Posterior cingulate gyrus (tissue), 11 donors: Measurements from ENCODE around the gene RAD51D.
"Not testable (repeated sequence)": the region's sequence is repeated elsewhere in the genome, so short reads cannot be mapped to it uniquely, and the experiment has no call there.

Experiments
- DNase-seq, 10 donors: peaks; one replicate each; pipeline versions ENCODE4 v3.0.0 to v3.0.0-alpha.2; 2020 to 2021; ENCODE audit warnings: mixed read lengths in 3 of 10
- intact Hi-C: fragments of 100-400 bp; cut with DNase I; formaldehyde crosslinking; loops from one replicate; pipeline ENCODE4 v1.15.1; 2023

The RAD51D gene

DNA sequence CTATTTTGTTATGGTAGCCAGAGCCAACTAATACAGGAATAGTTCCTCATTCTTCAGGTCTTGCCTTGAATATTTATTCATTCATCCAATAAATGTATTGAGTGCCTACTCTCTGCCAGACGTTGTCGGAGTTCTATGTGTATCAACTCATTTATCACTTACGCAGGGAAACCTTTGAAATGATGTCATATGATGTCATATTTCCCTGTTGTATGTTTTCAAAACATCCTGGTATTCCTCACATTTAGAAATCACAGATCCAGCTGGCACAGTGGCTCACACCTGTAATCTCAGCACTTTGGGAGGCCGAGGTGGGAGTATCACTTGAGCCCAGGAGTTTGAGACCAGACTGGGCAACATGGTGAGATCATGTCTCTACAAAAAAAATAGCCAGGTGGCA lies 25.2 kb upstream of the RAD51D start:
- DNase-seq = peak in 1 of 10 donors; percentile 14
- intact Hi-C loops = loop anchor here (10.0 kb wide), 1 partner anchor 430 kb away; the partner anchor contains the start of gene PEX12

DNA sequence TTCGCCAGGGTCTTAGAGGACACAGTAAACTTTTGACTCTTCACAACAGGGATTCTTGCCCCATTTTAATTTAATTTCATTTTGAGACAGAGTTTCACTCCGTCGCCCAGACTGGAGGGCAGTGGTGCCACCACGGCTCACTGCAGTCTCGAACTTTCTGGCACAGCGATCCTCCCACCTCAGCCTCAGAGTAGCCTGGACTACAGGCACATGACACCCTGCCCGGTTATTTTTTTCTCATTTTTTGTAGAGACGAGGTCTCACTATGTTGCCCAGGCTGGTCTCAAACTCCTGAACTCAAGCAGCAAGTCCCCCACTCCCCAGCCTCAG lies 22.8 kb upstream of the RAD51D start:
- intact Hi-C loops = loop anchor here (10.0 kb wide), 1 partner anchor 432 kb away; the partner anchor contains the start of gene PEX12
- DNase-seq = no peak

DNA sequence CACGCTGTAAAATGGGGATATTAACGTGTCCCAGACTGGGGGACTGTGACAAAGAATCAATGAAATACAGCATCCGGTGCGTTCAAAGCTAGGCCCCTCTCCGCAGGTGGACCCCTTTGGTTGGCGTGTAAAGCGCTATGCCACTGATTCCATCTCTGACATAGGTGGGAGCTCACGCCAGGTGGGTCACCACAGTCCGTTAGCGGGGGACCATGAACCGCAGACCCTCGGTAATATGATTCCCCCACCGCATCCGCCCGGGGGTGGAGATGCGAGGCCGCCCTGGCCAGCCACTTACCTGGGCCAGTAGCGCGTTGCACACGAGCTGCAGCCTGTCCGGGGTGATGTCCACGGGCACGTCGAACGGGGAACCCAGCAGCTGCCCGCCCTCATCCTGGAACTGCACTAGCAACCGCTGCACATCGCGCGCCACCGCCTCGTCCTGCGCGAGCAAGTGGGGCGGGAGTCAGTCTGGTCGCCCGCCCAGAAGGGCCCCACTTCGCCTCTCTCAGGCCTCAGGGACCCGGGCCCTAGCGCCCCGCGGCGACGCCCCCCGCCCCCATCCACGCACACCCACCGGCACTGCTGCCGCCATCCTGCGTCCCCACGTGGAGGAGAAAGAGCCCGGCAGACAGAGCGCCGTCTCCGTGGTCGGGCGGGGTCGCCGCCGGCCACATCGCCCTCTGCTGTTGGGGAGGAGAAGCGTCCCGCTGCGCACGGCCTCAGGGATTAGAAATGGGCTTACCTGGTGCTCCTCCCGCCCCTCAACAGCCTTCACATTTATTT lies 22.2 kb upstream of the RAD51D start, which contains the start of gene NLE1:
Gene NLE1 (minus strand): TSS at position 623 of the 786 bp plus-strand sequence. CDS start 28 bp downstream, at position 595.
- intact Hi-C loops = loop anchor here (10.0 kb wide), 1 partner anchor 433 kb away; the partner anchor contains the start of gene PEX12
- peak; percentile 74 to 97 (median 86) for DNase-seq

DNA sequence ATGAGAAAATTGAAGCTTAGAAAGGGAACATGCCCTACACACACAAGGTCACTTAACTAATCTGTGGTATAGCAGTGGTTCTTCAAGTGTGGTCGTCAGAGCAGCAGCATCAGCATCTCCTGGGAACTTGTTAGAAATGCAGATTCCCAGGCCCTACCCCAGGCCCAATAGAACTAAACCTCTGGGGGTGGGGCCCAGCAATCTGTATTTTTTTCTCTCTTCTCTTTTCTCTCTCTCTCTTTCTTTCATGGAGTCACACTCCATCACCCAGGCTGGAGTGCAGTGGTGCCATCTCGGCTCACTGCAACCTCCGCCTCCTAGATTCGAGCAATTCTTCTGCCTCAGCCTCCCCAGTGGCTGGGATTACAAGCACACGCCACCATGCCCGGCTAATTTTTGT lies 18.6 kb upstream of the RAD51D start:
- no peak for DNase-seq
- intact Hi-C loops = no loop called here

DNA sequence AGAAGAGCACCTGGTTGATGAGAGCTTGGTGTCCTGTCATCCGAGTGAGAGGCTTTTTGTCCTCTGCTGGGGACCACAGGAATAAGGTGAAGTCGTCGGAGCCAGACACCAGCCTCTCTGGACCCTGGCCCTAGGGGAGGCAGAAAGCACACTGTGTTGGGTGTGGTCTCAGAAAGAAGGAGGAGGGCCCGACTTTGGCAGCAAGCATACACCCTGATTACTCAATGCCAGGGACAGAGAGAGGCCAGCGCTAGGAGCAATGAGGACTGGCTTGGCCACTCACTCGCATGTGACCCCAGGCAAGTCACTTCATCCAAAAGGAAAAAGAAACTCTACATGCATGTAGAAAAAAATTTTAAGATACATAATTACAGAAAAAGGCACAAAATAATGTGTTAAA lies 15.7 kb upstream of the RAD51D start:
- peak in 1 of 10 donors; percentile 58 for DNase-seq
- intact Hi-C loops = no loop called here

DNA sequence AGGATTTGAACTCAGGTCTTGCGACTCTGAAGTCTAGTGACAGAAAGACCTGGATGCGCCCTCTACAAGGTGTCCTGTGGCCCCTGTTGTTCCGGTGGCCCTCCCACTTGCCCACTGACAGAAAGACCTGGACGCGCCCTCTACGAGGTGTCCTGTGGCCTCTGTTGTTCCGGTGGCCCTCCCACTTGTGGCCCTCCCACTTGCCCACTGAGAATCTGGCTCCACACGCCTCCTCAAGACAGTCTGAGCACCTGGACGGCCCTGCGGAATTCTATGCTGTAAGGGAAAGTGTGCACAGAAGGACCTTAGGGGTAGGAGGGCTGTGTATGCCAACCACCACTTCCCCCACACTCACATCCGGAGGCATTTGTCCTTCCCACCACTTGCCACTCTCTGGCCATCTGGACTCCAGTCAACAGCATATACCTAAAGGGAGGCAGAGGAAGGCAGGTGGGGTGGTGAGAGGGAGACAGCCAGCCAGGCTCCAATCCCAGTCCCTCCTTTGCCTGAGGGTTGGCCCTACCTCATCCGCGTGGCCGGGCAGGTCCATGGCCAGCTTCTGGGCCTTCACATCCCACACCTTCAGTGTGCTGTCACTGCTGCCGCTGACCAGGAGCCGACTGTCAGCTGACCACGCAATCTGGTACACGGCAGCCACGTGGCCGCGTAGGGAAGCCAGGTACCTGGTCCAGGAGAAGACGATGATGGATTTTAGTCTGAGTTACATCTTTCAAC lies 13.3 kb upstream of the RAD51D start:
- intact Hi-C loops = no loop called here
- DNase-seq = peak in 1 of 10 donors; percentile 70

DNA sequence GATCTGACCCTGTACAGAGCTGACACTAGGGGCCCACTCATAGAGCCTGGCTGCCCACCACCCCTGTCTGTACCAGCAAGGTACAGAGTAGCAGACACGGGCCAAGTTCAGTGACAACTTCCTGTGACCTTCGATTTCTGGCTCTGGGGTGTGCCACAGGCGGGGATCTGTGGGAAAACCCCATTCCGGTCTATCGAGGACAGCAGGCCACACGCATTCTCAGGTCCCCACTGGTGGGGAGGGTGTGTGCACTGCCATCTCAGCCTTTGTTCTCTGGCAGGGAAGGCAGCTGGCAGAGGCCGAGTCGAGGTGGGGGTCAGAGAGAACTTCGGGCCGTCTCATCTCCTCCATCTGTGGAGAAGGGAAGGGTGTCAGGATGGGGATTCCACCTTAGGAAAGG lies 12.4 kb upstream of the RAD51D start:
- DNase-seq = peak in 1 of 10 donors; percentile 40
- intact Hi-C loops = no loop called here

DNA sequence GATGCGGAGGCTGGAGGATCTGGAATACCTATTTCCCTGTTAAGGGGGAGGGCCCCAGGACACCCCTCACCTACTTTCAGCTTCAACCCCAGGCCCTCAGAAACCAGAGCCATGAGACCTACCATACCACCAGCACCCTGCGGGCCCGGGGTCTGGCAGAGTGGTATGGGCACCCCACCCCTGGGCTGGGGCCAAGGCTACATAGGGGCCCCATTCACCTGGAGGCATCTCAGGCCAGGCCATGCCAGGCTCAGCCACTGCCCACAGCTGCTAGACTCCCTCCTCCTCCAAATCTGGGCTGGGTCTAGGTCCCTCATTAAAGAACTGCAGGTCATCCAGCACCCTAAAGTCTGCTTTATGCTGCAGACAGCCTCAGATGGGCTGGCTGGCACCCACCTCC lies 10.7 kb upstream of the RAD51D start:
- DNase-seq = peak in 1 of 10 donors; percentile 39

DNA sequence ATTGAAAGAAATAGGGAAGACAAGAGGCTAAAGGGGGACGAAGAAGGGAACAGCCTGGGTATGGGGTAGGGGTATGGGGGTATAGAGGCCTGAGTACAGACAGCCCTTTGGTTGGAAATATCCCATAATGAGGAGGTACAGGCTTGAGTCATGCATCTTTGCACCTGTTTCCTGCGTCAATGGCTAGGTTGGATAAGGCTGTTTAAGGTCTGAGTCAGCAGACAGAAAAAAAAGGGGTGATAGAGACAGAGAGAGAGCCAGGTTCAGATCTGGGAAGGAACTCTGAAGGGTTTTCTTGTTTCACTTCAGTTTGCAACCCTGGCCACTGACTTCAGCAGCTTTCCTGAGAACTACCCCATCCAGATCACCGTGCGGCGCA lies 10.3 kb upstream of the RAD51D start:
- DNase-seq = peak in 1 of 10 donors; percentile 4
- intact Hi-C loops = no loop called here

More for the DNA sequence above, 10.7 kb upstream of the RAD51D start:
- intact Hi-C loops = no loop called here

DNA sequence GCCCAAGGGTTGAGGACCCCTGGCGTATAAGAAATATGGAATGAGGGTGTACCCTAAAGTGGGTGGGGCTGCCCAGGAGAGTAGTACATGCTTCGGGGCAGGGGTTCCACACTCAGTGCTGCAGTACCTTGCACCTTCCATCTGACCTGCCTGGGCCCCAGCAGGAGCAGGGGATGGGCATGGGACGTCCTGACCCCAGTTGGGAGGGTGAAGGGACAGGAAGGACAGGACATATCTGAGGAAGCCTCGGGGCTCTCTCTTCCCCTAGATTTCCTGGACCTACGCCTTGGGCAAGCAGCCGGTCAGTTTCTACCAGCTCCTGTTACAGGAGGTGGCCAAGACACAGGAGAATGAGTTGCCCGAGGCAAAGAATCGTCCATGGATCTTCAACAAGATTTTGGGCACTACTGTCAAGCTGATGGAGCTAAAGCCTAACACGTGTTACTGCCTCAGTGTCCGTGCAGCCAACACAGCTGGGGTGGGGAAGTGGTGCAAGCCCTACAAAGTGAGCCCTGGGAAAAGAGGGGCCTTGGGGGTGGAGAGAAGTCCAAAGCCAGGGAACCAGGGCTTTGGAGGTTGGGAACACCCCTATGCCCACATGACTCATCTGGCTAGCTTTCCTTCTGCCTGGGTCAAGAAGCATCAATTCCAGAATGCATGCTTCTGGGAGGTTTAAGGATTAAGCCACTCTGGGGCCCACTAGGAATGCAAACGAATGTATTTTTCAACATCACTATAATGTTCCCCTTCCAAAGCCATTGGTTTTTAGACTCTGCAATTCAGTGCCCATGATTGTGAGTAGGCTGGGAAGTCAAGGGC lies 9.7 kb upstream of the RAD51D start:
- intact Hi-C loops = no loop called here
- peak in 1 of 10 donors; percentile 32 for DNase-seq

DNA sequence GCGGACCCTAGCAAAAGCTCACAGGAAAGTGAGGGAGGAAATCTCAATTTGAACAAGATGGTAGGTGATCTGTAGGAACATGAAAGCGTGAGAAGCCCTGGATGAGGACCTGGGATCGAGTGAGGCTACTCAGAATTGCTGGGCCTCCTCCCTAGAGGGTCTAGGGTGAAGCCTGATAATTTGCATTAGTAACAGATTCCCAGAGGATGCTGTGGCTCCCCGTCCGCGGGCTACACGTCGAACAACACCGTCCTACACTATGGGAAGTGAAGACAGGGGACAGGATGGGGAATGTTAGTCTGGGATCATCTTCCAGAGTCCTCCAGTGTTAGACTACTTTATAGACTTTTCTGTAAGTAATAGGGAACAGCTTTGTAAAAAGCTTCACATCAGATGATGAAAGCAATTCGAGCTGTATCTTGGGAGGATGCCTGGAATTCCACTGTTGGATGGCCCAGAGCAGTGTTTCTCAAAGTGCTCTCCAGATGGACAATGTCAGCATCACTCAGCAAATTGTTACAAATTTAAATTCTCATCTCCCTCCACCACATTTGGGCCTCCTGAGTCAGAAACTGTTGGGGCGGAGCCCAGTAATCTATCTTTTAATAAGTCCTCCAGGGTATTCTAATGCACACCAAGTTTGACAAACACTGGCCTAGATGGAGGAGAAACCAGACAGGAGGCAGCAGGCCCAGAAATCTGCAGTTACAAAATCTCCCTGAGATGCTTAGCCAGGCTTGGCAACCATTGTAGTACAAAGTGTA lies 8.3 kb upstream of the RAD51D start:
- peak in 1 of 10 donors; percentile 9 for DNase-seq
- intact Hi-C loops = no loop called here

DNA sequence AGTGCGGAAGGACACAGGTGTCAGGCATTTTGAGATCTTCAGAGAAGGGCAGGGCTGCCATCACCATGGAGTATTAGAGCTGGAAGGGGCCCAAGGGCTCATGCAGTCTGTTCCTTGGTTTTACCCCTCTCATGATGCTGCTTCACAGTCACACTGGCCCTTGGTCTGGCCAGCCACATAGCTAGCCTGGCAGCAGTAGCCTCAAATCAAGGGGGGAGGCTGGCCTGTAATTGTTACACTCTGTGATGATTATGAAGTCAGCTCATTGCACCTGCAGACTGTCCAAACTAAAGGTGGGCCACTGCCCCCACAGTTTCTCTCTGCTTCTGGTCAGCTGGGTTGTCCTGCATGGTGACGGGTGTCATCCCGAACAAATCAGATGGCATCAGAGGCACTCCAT lies 1.7 kb upstream of the RAD51D start, which contains the start of gene FNDC8:
Gene FNDC8 (plus strand): TSS at position 301 of the 400 bp plus-strand sequence. CDS start 79 bp downstream, at position 380.
- intact Hi-C loops = loop anchor here (5.0 kb wide), 1 partner anchor 579 kb away; no protein-coding TSS in a partner anchor
- peak in 2 of 10 donors; percentile 39 to 43 for DNase-seq

DNA sequence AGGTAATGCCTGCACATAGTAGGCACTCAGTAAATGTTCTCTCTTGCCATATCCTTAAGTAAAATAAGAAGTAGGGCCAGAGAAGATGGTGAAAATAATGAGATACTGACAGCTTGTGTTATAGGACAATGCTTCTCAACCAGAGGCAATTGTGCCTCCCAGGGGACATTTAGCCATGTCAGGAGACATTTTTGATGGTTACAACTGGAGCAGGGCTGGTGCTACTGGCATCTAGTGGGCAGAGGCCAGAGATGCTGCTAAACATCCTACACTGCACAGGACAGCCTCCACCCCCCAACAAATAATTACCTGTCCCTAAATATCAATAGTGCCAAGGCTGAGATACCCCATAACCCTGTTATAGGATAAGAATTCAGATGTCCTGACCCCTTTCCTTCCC lies 1.7 kb downstream of the RAD51D start:
- intact Hi-C loops = no loop called here
- DNase-seq = peak in 1 of 10 donors; percentile 43

DNA sequence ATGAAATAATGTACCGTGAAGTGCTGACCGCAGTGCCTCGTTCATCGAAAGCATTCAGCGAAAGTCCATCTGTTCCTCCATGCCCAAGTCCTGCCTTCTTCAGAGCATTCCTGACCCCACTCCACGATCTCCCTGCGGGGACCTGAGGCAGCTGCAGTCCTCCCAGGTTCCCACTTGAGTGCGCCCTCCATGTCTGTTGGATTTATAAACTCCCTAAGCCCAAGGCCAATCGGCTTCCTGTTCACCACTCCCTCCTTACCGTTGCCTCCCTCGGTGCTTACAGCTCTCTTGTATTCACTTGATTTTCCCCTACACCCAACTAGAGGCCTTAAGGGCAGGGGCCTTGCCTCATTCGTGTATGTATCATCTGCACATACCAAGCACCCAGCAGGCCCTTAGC lies 2.8 kb downstream of the RAD51D start:
- intact Hi-C loops = no loop called here
- no peak for DNase-seq

DNA sequence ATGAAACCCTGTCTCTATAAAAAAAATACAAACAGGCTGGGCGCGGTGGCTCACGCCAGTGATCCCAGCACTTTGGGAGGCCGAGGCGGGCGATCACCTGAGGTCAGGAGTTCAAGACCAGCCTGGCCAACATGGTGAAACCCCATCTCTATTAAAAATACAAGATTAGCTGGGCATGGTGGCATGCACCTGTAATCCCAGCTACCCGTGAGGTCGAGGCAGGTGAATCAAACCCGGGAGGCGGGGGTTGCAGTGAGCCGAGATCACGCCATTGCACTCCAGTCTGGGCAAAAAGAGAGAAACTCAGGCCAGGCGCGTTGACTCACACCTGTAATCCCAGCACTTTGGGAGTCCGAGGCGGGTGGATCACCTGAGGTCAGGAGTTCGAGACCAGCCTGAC lies 8.9 kb downstream of the RAD51D start:
- intact Hi-C loops = not testable (repeated sequence)
- DNase-seq = peak in 2 of 10 donors; percentile 55 to 66

DNA sequence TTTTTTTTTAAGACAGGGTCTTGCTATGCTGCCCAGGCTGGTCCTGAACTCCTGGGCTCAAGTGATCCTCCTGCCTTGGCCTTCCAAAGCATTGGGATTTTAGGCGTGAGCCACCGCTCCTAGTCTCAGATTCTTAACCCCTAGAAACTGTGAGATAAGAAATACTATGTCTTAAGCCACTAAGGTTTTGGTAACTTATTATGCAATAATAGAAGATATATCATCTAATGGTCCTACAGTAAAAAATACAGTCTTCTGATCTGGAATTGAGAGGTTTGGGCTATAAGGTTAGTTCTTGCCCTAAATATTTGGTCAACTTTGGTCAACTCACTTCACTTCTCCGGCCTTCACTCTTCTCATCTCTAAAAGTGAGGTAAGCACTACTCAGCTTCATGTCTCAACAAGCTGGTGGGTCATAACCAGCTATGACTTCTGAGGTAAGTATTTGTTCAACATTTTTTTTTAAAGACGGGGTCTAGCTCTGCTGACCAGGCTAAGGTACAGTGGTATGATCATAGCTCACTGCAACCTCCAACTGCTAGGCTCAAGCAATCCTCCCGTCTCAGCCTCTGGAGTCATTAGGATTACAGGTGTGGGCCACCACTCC lies 14.7 kb downstream of the RAD51D start:
- intact Hi-C loops = no loop called here

DNA sequence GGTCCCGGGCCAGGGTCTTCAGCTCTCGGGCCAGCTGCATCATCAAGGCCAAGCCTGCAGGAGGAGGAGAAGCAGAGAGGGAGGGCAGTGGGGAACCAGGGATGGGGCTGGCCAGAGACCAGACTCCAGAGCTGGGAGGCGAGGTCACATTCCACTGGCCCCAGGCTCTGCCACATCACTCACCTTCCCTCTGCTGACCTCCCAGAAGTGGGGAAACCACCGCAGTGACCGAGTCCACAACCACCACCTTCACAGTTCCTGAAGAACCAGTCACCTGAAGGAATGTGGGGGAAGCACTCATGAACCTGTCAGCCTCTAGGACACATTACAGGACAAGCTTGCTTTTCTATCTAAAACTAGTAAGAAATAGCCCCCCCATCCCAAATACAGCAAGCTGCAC lies 16.4 kb downstream of the RAD51D start:
- DNase-seq = no peak
- intact Hi-C loops = no loop called here

More for the DNA sequence above, 14.7 kb downstream of the RAD51D start:
- DNase-seq = no peak

DNA sequence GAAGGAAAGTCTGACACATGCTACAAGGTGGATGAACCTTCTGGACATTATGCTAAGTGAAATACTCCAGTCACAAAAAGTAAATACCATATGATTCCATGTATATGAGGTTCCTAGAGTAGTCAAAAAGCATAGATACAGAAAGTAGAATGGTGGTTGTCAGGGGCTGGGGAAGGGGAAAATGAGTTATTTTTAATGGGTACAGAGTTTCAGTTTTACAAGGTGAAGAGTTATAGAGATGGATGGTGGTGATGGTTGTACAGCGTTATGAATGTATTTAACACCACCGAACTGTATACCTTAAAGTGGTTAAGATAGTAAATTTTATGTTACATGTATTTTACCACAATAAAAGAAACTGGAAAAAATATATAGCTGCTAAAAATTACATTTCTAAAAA lies 17.9 kb downstream of the RAD51D start:
- intact Hi-C loops = no loop called here
- DNase-seq = no peak

DNA sequence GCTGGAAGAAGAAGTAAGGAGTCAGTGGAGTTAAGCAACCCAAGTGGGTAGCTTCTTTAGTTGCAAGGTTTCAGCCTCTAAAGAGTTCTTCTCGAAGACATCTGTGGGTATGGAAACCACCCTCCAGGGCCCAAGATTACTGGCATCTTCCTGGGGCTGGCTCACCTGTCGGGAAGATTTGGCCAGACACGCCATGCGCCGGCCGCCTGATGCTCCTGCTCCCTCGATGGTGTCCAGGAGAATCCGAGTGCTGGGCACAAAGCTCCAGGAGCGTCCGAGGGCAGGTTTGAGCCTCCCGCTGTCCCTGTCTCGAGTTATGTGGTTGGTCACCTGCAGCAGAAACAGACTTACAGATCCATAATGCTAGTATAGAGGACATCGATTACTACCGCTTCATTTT lies 18.6 kb downstream of the RAD51D start:
- intact Hi-C loops = no loop called here
- peak in 1 of 10 donors; percentile 73 for DNase-seq
